Testis (tissue), 2 donors: Measurements from ENCODE around the gene TINAGL1.

ENCODE experiments used
- CTCF ChIP-seq, 3 experiments: fragments of 450-650 bp in 2 of 3; fragments of 200-600 bp in 1 of 3; sonication (generic) in 1 of 3; IDR thresholded peaks; one replicate each; pipeline ENCODE4 v1.5.1; 2016 to 2019; ENCODE audit warnings: antibody characterized with exemption in 3 of 3, mild to moderate bottlenecking in 2 of 3, moderate library complexity in 1 of 3
- POLR2A ChIP-seq: fragments of 450-650 bp; IDR thresholded peaks from one replicate; pipeline ENCODE4 v1.6.1; 2017; ENCODE audit warnings: antibody characterized with exemption, mild to moderate bottlenecking, moderate library complexity

- TF ChIP-seq CTCF (IDR thresholded peaks at IDR 0.05) (no peak), POLR2A (no peak)
Observed at GRCh38 chr1:31559715-31560114, 16.6 kb upstream of the TINAGL1 start.
